ENCODE data around the gene TOM1.

TOM1 gene

GRCh38 chr22:35379146-35379993, 79.7 kb downstream of the TOM1 start:
- H3K27ac ChIP-seq (ENCODE audit: low read depth, low read length) = peak overlapping the region; percentile 96
- no peak overlapping the region for H3K4me3 ChIP-seq (ENCODE audit: low read depth, low read length)
- H3K36me3 ChIP-seq (ENCODE audit: control insufficient read depth, insufficient read depth, low read length) = peaks cover 4% of the 10 kb centered on the region; the same call in 1 of the 2 replicates
- peaks cover 4% of the 10 kb centered on the region; the same call in 1 of the 2 replicates for H3K27me3 ChIP-seq (ENCODE audit: control insufficient read depth, insufficient read depth, low read length)
- no peaks in the 10 kb centered on the region for H3K9me3 ChIP-seq (ENCODE audit: control insufficient read depth, insufficient read depth, low read length)
- no peak overlapping the region for H3K9ac ChIP-seq (ENCODE audit: low read depth, low read length)
- H3K4me1 ChIP-seq (ENCODE audit: control insufficient read depth, insufficient read depth, low read length) = peaks cover 43% of the 10 kb centered on the region

- no peak overlapping the region for H3K4me3 ChIP-seq (ENCODE audit: low read depth, low read length)
- no peak overlapping the region for H3K9ac ChIP-seq (ENCODE audit: low read depth, low read length)
- H3K9me3 ChIP-seq (ENCODE audit: control insufficient read depth, insufficient read depth, low read length) = no peaks in the 10 kb centered on the region
- peaks cover 43% of the 10 kb centered on the region for H3K4me1 ChIP-seq (ENCODE audit: control insufficient read depth, insufficient read depth, low read length)
- peaks cover 4% of the 10 kb centered on the region; the same call in 1 of the 2 replicates for H3K36me3 ChIP-seq (ENCODE audit: control insufficient read depth, insufficient read depth, low read length)
- H3K27ac ChIP-seq (ENCODE audit: low read depth, low read length) = no peak overlapping the region
- H3K27me3 ChIP-seq (ENCODE audit: control insufficient read depth, insufficient read depth, low read length) = peaks cover 4% of the 10 kb centered on the region; the same call in 1 of the 2 replicates
These were observed 80.3 kb downstream of the TOM1 start for GRCh38 chr22:35380013-35380412.

- Histone ChIP-seq H3K4me3 (ENCODE audit: low read depth, low read length) (peak within 1 kb of the TSS; percentile 56), H3K4me1 (ENCODE audit: control insufficient read depth, insufficient read depth, low read length) (peaks cover 43% of the 10 kb centered on the region), H3K9ac (ENCODE audit: low read depth, low read length) (peak within 1 kb of the TSS; percentile 14; the same call in 1 of the 2 replicates), H3K27me3 (ENCODE audit: control insufficient read depth, insufficient read depth, low read length) (peaks cover 4% of the 10 kb centered on the region; the same call in 1 of the 2 replicates), H3K27ac (ENCODE audit: low read depth, low read length) (peak within 1 kb of the TSS; percentile 16), H3K36me3 (ENCODE audit: control insufficient read depth, insufficient read depth, low read length) (peaks cover 4% of the 10 kb centered on the region; the same call in 1 of the 2 replicates), H3K9me3 (ENCODE audit: control insufficient read depth, insufficient read depth, low read length) (no peaks in the 10 kb centered on the region)
These were observed 81.1 kb downstream of the TOM1 start, which contains the start of gene HMOX1 for GRCh38 chr22:35380537-35381423. Gene HMOX1, plus strand, starts transcription at chr22:35381096. Its CDS starts 78 bp downstream, at chr22:35381174.

GRCh38 chr22:35381424-35382009, 81.8 kb downstream of the TOM1 start:
- peaks cover 4% of the 10 kb centered on the region; the same call in 1 of the 2 replicates for H3K36me3 ChIP-seq (ENCODE audit: control insufficient read depth, insufficient read depth, low read length)
- peak overlapping the region; percentile 56 for H3K4me3 ChIP-seq (ENCODE audit: low read depth, low read length)
- peak overlapping the region; percentile 16 for H3K27ac ChIP-seq (ENCODE audit: low read depth, low read length)
- no peaks in the 10 kb centered on the region for H3K9me3 ChIP-seq (ENCODE audit: control insufficient read depth, insufficient read depth, low read length)
- peaks cover 41% of the 10 kb centered on the region for H3K4me1 ChIP-seq (ENCODE audit: control insufficient read depth, insufficient read depth, low read length)
- peaks cover 4% of the 10 kb centered on the region; the same call in 1 of the 2 replicates for H3K27me3 ChIP-seq (ENCODE audit: control insufficient read depth, insufficient read depth, low read length)
- peak overlapping the region; percentile 14; the same call in 1 of the 2 replicates for H3K9ac ChIP-seq (ENCODE audit: low read depth, low read length)

- Histone ChIP-seq H3K27me3 (ENCODE audit: control insufficient read depth, insufficient read depth, low read length) (peaks cover 4% of the 10 kb centered on the region; the same call in 1 of the 2 replicates), H3K9ac (ENCODE audit: low read depth, low read length) (no peak overlapping the region), H3K4me1 (ENCODE audit: control insufficient read depth, insufficient read depth, low read length) (peaks cover 21% of the 10 kb centered on the region), H3K4me3 (ENCODE audit: low read depth, low read length) (no peak overlapping the region), H3K36me3 (ENCODE audit: control insufficient read depth, insufficient read depth, low read length) (peaks cover 8% of the 10 kb centered on the region; the same call in 1 of the 2 replicates), H3K9me3 (ENCODE audit: control insufficient read depth, insufficient read depth, low read length) (no peaks in the 10 kb centered on the region), H3K27ac (ENCODE audit: low read depth, low read length) (no peak overlapping the region)
These were observed 84.0 kb downstream of the TOM1 start for GRCh38 chr22:35383679-35384071.

- Histone ChIP-seq H3K27ac (ENCODE audit: low read depth, low read length) (no peak overlapping the region), H3K27me3 (ENCODE audit: control insufficient read depth, insufficient read depth, low read length) (peaks cover 4% of the 10 kb centered on the region; the same call in 1 of the 2 replicates), H3K36me3 (ENCODE audit: control insufficient read depth, insufficient read depth, low read length) (peaks cover 8% of the 10 kb centered on the region; the same call in 1 of the 2 replicates), H3K9me3 (ENCODE audit: control insufficient read depth, insufficient read depth, low read length) (no peaks in the 10 kb centered on the region), H3K4me3 (ENCODE audit: low read depth, low read length) (no peak overlapping the region), H3K9ac (ENCODE audit: low read depth, low read length) (no peak overlapping the region), H3K4me1 (ENCODE audit: control insufficient read depth, insufficient read depth, low read length) (peaks cover 13% of the 10 kb centered on the region)
These were observed 84.8 kb downstream of the TOM1 start for GRCh38 chr22:35384527-35384926.

- peaks cover 4% of the 10 kb centered on the region; the same call in 1 of the 2 replicates for H3K27me3 ChIP-seq (ENCODE audit: control insufficient read depth, insufficient read depth, low read length)
- H3K4me3 ChIP-seq (ENCODE audit: low read depth, low read length) = no peak overlapping the region
- H3K9me3 ChIP-seq (ENCODE audit: control insufficient read depth, insufficient read depth, low read length) = no peaks in the 10 kb centered on the region
- peaks cover 12% of the 10 kb centered on the region for H3K4me1 ChIP-seq (ENCODE audit: control insufficient read depth, insufficient read depth, low read length)
- no peak overlapping the region for H3K27ac ChIP-seq (ENCODE audit: low read depth, low read length)
- H3K9ac ChIP-seq (ENCODE audit: low read depth, low read length) = no peak overlapping the region
- H3K36me3 ChIP-seq (ENCODE audit: control insufficient read depth, insufficient read depth, low read length) = peaks cover 13% of the 10 kb centered on the region; the same call in 1 of the 2 replicates
These were observed 85.4 kb downstream of the TOM1 start for GRCh38 chr22:35384975-35385588.

GRCh38 chr22:35386670-35387288, 87.1 kb downstream of the TOM1 start:
- H3K27ac ChIP-seq (ENCODE audit: low read depth, low read length) = no peak overlapping the region
- H3K36me3 ChIP-seq (ENCODE audit: control insufficient read depth, insufficient read depth, low read length) = peaks cover 20% of the 10 kb centered on the region; the same call in 1 of the 2 replicates
- H3K9me3 ChIP-seq (ENCODE audit: control insufficient read depth, insufficient read depth, low read length) = no peaks in the 10 kb centered on the region
- no peak overlapping the region for H3K4me3 ChIP-seq (ENCODE audit: low read depth, low read length)
- no peaks in the 10 kb centered on the region for H3K4me1 ChIP-seq (ENCODE audit: control insufficient read depth, insufficient read depth, low read length)
- H3K9ac ChIP-seq (ENCODE audit: low read depth, low read length) = no peak overlapping the region
- H3K27me3 ChIP-seq (ENCODE audit: control insufficient read depth, insufficient read depth, low read length) = no peaks in the 10 kb centered on the region

GRCh38 chr22:35390933-35391332, 91.2 kb downstream of the TOM1 start:
- Histone ChIP-seq H3K9me3 (ENCODE audit: control insufficient read depth, insufficient read depth, low read length) (no peaks in the 10 kb centered on the region), H3K9ac (ENCODE audit: low read depth, low read length) (no peak overlapping the region), H3K36me3 (ENCODE audit: control insufficient read depth, insufficient read depth, low read length) (peaks cover 24% of the 10 kb centered on the region; the same call in 1 of the 2 replicates), H3K27ac (ENCODE audit: low read depth, low read length) (no peak overlapping the region), H3K4me1 (ENCODE audit: control insufficient read depth, insufficient read depth, low read length) (no peaks in the 10 kb centered on the region), H3K27me3 (ENCODE audit: control insufficient read depth, insufficient read depth, low read length) (no peaks in the 10 kb centered on the region), H3K4me3 (ENCODE audit: low read depth, low read length) (no peak overlapping the region)
